Measurements from ENCODE around the gene MRTFA.

DNA sequence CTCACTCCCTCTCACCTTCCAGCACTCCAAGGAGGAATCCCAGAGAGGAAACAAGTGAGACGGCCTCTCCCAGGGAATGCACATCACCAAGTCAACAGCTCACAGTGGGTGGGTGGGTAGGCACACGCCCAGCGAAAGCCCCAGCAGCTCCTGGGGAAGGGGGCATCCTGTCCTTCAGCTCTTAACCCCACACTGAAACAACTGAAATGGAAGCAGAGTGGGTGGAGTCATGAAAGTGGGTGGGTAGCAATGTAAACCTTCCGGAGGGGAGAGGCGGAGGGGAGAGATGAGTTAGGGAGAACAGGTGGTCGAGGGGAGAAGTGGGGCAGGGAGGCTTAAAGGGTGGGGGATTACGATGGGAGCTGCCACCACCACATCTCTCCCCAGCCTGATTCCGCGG is 48.2 kb upstream of the MRTFA start:
- TF ChIP-seq, protein P1, sequence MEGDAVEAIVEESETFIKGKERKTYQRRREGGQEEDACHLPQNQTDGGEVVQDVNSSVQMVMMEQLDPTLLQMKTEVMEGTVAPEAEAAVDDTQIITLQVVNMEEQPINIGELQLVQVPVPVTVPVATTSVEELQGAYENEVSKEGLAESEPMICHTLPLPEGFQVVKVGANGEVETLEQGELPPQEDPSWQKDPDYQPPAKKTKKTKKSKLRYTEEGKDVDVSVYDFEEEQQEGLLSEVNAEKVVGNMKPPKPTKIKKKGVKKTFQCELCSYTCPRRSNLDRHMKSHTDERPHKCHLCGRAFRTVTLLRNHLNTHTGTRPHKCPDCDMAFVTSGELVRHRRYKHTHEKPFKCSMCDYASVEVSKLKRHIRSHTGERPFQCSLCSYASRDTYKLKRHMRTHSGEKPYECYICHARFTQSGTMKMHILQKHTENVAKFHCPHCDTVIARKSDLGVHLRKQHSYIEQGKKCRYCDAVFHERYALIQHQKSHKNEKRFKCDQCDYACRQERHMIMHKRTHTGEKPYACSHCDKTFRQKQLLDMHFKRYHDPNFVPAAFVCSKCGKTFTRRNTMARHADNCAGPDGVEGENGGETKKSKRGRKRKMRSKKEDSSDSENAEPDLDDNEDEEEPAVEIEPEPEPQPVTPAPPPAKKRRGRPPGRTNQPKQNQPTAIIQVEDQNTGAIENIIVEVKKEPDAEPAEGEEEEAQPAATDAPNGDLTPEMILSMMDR (IDR thresholded peaks at IDR 0.05), result no peak
- TF ChIP-seq POLR2A (IDR thresholded peaks at IDR 0.05), result no peak

Data from adrenal gland (tissue), 5 donors.